HG03521 (cell line): Measurements from ENCODE around the gene KCTD1.

Source experiments
- ATAC-seq: cut with Tn5 transposase; IDR thresholded peaks from one replicate; pipeline ENCODE4 v1.9.1; 2021; ENCODE audit warnings: mild to moderate bottlenecking, moderate library complexity; ENCODE audit not compliant: unreplicated experiment

KCTD1 gene

DNA sequence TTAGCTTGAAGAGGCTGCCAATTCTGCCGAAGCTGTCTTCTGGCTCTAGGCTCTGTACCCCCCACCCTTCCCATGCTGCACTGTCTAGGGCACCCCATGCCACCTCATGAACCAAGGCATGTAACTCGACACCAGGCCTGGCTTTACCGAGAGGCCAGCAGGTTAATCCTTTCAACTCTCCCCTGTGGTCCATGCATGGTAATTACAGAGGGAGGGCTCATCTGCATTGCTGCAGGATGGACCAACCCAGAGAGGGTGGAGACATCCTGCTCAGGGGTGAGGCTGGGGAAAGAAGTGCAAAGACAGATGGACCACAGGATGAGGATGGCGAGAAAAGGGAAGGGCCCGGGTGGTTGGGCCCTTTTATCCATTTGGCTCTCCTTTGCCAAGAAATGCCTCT is 65.8 kb downstream of the KCTD1 start:
- no peak for ATAC-seq

DNA sequence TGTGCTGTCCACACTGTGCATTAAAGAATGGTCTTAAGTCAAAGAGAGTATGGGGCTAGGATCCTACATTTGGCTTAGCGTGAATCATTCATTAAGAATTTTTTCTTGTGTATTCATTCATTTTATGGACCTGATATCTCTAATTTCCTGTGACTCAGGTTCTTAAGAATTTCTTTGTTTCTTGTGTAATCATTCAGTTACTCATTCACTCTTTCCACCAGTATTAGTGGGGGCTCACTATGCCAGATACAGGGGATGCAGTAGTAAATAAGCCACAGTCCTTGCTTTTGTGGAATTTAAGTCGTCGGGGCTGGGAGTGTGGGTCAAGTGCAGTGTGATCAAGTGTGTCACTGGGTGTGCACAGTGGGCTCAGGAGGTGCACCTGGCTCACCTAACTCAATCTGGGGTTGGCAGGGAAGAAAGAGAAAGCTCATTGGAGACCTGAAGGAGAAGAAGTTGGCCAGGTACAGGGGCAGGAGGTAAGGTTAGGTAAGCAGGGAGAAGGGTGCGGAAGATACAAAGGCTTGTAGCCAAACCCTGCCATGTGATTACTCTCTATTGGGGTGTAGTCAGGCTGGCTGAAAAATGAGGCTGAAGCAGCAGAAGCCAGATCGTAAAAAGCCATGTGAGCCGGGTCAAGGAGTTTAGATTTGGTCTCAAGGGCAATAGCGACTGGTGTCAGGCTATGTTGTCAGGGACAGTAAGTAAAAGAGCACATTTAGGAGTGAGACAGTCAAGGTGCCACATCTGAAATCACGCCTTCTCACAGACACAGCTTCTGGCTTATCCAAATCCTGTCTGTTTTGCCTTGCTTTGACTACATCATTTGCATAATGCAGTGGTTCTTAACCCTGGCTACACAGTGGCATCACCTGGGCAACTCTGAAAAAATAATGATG is 67.2 kb downstream of the KCTD1 start:
- no peak for ATAC-seq

DNA sequence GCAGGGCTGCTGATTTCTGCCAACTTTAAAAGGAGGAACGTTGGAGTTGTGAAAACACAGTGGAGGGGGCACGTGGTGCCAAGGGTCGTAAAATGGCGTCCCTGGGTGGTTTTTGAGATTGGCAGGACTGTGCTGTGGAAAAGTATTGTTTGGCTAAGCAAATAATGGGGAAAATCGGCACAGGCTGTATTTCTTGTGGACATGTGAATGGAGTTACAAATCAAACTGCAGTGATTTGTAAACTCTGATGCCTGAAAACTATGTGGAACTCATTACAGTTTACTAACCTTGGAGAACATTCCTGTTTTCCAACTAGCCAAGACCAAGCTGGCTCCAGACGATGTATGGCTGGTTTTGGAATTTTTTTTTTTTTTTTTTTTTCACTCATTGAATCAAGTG is 68.7 kb downstream of the KCTD1 start:
- no peak for ATAC-seq

DNA sequence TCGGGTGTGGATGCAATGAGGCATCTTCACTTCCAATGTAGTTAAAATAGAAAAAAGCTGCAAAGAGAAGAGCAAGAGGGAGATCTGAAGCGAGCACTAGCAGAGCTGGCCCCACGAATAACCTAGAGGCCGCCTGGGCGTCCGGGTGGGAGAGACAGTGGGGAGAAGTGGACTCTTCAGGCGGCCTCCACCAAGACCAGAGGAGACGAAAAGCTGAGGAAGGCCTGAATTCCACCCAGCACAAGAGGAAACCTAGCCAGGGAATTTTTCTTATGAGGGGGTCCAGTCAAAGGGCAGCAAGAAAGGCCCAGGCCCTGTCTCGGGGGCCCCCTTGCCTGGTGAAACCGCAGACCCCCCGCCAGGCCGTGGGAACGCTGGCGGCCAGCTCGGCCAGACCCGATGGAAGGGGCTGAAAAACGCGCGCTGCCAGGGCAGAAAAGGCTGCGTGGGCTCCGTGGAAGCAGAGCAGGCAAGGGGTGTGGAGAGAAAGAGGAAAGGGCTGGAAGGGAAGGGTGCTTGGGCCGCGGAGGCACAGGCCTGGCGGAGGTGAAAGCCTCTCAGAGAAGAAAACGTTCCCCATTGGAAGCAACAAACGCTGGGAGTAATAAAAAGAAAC is 69.2 kb downstream of the KCTD1 start:
- ATAC-seq = no peak

DNA sequence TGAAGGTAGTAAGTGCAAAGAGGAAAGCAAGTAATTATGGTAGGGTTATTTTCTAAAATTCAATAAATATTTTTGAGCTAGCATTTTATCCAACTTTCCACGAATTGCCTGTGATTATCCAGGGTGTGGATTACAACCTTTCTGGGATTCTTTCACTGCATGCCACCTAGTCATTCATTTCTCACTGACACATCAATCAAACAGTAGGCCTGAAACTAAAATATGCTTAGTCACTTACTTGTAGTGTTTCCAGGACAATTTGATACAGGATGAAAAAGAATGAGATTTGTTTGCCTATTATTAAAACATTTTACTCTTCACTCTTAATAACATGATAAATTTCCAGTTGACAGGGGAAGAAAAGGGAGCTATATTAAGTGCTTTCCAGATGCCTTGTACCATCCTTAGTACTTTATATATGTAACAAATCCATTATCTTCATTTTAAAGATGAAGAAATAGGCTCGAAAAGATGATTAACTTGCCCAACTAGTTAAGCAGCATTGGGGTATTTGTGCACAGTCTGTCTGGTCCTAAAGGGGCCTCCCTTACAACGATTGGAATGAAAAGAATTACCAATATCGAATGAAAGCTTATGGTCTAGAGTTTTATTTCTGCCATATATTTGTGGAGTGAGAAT is 70.4 kb downstream of the KCTD1 start:
- no peak for ATAC-seq

DNA sequence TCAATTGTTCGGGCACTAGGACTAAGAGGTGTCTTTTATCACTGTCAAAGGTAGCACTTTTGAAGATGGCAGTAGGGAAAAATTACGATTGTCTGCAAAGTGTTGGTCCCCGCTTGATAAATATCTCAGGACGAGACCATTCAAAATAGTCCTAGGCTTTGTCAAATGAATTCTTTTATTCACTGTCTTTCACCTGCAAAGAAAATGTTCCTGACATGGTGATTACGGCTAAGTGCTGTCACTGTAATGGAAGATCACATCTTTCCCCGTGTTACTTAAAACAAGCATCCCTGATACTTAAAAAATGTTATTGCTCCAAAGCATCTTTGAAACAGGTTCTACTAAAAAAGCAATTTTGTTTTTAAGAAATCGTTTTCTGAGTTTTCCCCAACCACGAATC is 71.7 kb downstream of the KCTD1 start:
- no peak for ATAC-seq

DNA sequence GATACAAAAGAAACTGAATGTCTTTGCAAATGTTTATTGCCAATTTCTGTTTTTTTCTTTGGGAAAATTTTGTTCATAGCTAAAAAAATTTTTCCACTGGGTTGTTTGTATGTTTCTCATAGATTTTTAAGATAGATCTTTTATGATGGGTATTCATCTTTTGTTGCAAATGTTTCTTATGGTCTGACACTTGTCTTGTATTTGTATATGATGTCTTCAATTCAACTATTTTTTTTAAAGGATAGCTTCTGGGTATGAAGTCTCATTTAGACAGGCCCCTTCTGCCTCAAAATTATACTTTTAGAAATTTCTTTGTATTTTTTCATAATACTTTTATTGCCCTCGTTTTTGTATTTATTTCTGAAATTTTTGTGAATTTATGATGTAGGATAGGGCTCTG is 73.8 kb downstream of the KCTD1 start:
- ATAC-seq = no peak

DNA sequence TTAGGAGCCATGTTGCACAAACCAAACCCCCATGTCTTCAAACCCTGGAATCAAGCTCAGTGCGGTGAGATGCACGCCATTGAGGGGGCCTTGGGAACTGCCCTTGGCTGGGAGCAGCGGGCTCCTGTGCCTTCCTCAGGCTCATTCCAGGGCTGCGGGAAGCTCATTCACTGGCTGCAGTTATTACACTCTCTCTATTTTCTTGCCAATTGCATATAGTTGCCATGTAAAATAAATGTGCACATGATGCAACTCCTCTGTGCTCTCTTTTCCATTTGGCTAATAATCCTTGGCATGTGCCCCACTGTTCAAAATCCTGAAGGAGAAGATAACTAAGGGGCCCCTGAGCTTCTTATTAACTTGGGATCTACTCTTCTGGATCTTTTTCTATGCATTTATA is 74.7 kb downstream of the KCTD1 start:
- ATAC-seq = no peak

DNA sequence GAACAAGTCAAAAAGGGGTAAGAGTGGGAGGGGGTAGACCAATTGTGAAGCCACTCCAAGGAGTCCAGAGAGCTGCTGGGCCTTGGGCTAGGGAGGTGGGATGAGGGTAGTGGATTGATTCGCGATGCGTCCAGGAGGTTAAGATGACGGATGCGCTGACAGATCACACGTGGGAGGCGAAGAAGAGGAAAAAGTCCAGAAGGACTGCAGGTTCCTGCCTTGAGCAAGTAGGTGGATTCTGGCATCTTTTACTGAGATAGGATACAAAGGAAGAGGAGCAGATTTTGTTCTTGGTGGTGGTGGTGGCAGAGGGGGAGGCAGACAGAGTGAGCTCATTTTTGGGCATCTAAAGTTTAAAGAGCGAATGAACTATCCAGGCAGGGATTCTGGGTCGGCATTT is 76.5 kb downstream of the KCTD1 start:
- ATAC-seq = no peak

DNA sequence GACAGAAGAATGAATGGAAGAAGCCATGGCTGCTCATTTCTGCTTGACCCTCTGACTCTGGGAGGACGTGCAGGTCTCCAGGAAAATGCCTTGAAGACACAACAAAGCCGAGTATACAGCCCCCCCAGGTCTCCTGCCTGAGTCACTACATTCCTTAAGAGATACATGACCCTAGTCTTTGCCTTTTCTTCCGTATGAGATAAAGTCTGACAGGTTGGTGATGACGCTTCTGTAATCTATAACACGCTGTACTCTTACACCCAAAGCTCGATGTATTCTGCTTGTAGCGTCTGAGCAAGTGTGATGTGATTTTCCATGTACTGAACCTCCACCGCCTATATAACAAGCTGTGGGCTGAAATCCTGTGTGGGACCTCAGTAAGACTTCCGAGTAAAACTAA is 77.3 kb downstream of the KCTD1 start:
- ATAC-seq = no peak

DNA sequence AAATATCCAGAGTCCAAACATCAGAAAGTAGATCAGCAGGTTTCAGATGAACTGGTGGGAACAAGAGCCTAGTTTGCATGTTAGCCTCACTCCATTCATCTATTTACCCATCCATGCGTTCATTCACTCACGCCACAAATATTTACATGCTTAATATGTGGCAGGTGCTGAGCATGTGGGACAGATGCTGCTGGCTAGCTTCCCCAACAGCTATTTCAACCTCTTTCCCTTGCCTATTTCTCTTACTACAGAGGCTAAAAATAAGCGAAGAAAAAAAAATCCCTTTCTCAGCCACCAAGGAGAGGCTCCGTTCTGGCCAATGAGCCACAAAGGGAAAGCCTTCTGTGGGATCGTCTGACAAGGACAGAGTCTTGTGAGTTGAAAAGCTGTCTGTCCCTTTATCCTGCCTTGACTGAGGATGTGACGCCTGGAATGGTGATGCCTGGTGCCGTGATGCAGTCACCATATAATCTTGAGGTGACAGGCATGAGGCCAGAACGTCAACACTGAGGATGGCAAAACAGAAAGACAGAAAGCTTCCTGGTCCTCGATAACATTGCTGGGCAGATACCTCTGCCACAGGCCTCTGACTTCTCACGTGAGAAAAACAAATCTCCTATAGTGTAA is 78.2 kb downstream of the KCTD1 start:
- peak; percentile 78 for ATAC-seq

DNA sequence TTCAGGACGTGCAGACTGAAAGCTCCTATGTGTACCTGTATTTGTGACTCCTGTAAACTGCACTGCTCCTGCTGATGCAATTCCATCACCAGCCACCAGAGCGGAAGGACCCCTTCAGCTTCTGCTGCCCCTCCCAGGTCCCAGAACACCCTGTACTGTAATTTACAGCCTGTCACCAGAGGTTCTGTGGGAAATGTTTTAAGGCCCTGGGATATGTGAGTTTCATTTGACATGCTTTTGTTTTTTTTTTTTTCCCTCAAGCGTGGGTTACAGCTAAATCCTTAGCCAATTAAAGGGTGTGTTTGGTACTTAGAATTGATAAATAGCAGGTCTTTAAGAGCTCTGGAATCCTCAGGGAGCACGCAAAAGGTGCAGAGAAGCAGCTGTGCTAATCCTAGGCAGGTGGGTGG is 79.4 kb downstream of the KCTD1 start:
- ATAC-seq = no peak

DNA sequence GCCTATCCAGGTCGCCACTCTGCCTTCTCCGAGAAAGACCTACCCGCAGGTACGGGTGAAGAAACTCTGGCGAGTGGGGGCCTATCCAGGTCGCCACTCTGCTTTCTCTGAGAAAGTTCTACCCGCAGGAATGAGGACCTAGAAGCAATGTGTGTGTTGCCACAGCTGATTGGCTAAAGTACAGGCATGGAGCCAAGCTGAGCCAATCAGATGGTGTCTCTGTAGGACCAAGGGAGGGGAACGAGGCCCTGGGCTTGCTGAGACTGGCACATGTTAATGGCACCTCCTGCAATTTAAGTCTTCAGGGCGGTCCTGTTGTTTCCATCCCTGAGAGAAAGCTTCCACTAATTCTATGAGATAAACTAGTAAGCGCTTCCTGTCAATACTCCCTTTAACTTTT is 82.3 kb downstream of the KCTD1 start:
- no peak for ATAC-seq

DNA sequence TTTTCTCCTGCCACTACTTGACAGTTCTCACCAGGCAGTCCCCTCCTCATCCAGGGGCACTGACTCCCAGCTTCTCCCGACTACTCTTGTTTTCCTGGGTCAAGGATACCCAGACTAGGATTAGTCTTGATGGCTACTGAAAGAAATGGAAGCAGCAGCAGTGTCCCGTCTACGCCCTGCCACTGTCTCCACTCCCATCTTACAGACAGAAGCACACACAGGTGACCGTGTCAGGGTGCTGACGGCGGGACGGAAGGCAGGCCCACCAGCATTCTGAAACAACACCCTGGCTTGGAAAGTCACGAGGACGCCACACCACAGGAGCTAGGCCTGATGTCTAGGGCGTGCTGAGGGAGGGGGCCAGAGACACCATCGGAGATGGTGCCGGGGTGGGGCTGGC is 82.9 kb downstream of the KCTD1 start:
- ATAC-seq = no peak

DNA sequence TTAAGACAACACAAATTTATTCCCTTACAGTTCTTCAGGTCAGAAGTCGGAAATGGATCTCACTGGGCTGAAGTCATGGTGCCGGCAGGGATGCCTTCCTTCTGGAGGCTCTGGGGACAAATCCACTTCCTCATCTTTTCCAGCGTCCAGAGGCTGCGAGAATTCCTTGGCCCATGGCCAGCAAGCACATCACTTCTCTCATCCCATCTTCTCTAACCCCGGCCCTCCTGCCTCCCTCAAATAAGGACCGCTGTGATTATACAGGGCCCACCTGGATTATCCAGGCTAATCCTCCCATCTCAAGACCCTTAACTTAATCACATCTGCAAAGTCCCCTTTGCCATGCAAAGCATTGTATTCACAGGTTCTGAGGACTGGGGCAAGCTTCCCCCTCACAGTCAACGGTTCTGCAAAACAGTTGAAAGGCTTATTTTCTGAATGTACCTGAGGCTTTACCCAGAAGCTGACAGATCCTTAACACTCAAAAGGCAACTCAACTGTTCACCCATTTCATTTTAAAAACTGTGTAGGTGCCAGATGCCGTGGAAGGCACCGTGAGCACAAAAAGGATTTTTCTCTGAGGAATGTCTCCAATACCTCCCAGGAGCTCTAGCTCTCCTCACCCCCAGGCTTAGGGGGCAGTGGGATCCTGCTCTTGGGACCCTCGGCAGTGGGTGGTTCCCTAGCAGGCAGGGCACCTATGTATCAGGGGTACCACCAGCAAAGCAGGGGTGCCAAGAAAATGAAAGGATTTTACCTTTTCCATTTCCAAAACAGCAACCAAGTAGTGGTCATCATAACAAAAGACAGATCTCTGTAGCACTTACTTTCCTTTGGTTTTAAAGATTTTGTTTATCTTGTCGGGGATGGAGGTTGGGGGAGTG is 84.0 kb downstream of the KCTD1 start:
- ATAC-seq = no peak

DNA sequence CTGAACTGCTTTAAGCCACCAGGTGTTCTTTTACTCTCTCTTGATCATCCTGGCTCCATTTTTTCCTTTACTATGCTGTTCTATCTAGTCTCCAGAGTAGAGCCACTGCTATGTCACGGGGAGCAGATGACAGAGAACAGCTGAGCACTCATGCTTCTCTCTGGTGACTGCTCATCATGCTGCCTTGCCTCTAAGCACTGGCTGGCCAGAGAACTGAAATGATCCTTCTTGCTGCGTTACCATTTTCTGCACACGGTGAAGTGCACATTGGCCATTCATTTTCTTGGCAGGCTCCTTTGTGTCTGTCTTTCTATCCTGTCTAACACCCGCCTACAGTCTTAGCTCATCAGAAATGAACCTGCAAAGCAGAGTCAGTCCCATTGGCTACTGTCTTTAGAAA is 86.0 kb downstream of the KCTD1 start:
- ATAC-seq = no peak

DNA sequence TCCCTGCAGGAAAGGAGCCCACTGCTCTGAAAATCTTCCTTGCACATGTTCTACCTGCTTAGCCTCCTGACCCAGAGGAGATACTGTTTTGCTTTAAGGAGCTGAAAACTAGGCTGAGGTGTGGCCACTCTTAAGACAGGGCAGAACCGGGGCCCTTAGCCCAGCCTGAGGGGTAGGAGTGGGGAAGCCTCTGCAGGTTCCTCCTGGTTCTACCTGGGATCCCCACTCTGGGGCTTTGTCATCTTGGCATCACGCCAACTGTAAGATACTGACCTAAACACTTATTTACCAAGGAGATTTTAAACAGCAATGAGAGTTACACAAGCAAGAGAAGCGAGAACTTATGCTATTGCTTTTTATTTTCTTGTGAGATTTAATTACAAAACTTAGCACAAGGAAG is 86.9 kb downstream of the KCTD1 start:
- no peak for ATAC-seq

DNA sequence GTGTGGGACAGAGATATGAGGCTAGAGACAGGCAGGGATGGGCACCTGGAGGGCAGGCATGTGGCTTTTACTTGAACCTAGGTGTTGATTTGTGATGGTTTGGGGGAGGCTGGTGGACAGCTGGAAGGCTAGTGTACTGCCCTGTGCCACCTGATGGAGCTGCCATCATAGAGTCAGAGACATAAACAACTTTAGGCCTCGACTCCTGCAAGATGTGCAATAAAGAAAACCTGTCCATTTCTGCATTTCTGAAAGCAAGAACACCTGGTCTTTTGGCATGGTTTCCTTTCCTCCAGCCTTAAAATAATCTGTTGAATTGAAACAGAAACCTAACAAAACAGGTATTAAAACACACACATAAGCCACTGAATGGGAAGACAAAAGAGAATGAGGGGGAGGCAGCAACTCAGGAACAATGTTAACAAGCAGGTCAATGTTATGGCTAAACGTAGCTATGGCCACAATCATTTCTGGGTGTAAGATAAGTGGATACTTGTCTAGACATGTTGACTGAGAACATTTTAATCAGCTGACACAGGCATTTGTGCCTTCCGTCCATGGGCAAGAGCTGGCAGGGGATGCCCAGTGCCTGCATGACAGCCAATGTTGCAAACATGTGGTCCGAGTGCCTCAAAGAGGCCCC is 87.8 kb downstream of the KCTD1 start:
- peak; percentile 67 for ATAC-seq

DNA sequence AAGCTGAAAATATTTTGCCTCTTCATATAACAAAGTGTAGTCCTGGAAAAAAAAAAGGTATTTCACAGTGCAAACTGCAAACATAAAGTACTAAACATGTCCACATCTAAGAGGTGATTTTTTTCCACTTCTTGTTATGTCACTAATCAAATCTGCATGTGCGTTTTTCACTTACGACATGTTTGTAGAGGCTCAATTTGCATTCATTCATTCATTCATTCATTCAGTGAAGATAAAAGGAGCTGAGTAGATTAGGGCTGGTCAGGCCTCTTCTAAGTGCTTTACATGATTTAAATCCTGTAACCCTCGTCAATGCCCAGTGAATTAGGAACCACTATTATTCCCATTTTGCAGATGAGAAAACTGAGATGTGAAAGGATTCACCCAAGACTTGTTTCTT is 88.5 kb downstream of the KCTD1 start:
- no peak for ATAC-seq

DNA sequence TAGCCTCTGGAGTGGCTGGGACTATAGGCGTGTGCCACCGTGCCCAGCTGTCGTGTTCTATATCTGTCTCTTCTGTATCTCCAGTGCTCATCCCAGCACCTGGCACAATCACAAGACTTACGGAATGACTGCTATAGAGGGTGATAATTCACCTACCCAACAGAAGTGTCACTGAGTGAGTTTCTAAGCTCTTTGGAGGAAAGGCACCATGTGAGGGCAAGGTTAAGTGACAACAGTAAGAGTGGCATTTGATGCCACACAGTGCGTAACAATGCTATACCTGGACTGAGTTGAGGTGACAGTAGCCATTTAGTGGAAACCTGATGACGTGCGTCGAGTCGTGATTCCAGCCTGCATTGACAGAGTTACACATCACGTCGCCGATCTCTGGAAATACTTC is 89.0 kb downstream of the KCTD1 start:
- no peak for ATAC-seq
